Ishikawa (cell line): ENCODE results near the gene MYBPHL.

Source experiments
- EP300 ChIP-seq: IDR thresholded peaks from 2 replicates; pipeline ENCODE4 v1.6.1; 2012; ENCODE audit warnings: borderline replicate concordance
- MAX ChIP-seq: IDR thresholded peaks from 2 replicates; pipeline ENCODE4 v1.6.1; 2012
- RAD21 ChIP-seq: IDR thresholded peaks from 2 replicates; pipeline ENCODE4 v1.6.1; 2012; ENCODE audit warnings: low read depth
- REST ChIP-seq: IDR thresholded peaks from 2 replicates; pipeline ENCODE4 v1.6.1; 2012; ENCODE audit warnings: low read depth, mild to moderate bottlenecking
- TEAD4 ChIP-seq: IDR thresholded peaks from 2 replicates; pipeline ENCODE4 v1.6.1; 2012
- ZBTB7A ChIP-seq: IDR thresholded peaks from 2 replicates; pipeline ENCODE4 v1.6.1; 2012; ENCODE audit warnings: low read depth

- TF ChIP-seq REST: no peak
- TF ChIP-seq RAD21: no peak
- no peak for TF ChIP-seq MAX
- TF ChIP-seq TEAD4: no peak
- no peak for TF ChIP-seq EP300
- no peak for TF ChIP-seq ZBTB7A
Observed at GRCh38 chr1:109267743-109268300, 39.0 kb downstream of the MYBPHL start.
